ENCODE results near the gene MUC2.

The MUC2 gene

DNA sequence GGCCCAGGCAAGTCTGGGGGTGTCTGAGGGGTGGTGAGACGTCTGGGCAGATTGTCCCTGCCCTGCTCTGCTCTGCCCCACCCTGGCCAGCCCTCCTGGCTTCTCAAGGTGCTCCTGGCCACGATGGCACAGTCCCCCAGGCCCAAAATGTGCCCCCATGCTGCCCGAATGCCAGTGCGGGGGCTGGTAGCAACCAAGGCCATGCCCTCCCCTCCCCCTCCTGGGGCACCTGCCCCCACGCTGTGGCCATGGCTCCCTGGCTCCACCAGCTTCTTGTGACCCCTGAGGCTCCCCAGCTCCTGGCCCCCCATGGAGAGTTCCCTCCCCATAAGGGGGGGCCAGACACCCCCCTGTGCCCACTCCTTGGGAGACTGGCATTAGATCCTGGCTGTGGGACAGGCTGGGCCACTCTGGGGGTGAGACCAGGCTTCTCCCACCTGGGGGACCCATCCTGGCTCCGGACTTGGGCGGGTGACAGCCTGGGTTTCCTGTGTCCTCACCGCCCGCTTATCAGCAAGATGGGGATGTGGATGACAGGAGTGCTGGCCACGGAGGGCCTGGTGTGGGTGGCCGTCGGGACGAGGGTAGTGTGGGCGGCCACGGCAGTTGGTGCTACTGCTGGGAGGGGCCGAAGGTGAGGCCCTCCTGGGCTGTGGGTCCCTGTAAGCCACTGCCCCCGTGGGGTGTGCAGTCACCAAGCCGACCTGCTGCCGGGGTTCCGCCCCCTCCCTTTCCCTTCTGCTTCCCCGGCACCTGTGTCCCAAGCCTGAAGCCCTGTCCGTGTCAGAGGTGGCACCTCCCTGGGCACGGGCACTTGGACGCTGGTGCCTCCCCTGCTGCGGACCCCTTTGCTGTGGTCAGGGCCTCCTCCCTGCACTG is 22.3 kb upstream of the MUC2 start:
- DNase-seq = no peak

DNA sequence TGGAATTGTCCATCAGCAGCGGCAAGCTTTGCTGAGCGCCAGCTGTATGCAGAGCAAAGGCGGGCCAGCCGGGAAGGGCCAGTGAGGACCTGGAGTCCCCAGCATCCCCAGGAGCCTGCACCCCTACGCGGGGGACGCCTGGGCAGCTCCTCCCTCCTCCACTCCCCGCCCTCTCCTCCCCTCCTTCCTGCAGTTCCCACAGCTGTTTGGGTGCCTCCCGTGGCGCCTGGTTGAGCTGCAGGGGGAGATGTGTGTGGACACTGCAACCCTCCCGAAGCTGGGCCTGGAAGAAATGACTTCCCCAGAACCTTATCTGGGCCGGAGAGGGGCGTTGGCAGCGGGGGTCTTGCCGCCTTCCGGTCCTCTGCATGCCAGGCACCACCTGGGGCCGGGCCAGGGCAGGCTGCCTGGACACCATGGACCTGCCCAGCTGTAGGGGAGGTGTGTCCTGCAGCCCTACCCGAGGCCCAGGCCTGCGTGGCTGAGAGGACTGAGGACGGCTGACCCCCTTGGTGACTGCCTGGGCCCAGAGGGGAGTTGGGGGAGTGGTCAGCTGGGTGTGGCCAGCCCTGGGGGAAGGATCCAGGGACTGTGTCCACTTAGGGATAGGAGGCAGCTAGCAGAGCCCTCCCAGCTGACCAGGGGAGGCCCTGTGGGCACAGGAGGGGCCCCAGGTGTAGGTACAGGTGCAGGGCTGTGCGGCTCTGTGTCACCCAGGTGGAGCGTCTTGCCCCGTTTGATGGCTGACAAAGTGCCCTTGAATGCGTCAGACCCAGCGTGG is 21.4 kb upstream of the MUC2 start:
- no peak for DNase-seq

GRCh38 chr11:1054143-1055108 is 20.2 kb upstream of the MUC2 start:
- DNase-seq = no peak

- no peak for DNase-seq
These were observed 19.5 kb upstream of the MUC2 start for GRCh38 chr11:1055109-1055703.

GRCh38 chr11:1055990-1056771 is 18.5 kb upstream of the MUC2 start:
- no peak for DNase-seq

DNA sequence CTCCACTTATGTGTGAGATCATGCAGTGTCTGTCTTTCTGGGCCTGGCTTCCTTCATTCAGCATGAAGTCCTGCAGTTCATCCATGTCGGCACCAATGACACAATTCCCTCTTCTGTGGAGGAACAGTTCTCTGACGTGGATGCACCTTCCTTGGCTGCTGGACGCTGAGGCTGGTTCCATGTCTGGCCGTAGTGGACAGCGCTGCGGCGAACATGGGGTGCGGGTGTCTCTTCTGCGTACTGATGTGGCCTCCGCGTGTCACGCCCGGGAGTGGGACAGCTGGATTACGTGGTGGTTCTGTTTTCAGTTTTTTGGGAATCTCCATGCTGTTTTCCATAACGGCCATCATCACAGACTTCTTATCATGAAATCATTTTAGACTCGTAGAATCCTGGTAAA is 16.9 kb upstream of the MUC2 start:
- no peak for DNase-seq

DNA sequence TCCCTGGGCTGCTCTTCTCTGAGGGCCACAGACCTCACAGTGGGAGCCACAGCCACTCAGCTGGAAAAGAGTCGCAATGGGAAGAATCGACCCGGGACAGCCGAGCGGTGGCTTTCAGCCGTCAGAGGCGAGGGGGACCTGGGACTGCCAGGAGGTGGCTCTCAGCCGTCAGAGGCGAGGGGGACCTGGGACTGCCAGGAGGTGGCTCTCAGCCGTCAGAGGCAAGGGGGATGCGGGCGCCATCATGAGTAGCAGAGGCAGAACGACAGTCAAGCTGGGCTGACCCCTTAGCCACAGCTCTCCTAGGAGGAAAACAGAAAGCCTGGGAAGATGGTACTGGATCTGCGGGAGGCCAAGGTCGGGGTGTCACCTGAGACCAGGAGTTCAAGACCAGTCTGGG is 14.9 kb upstream of the MUC2 start:
- DNase-seq = no peak

GRCh38 chr11:1060410-1060809 is 14.3 kb upstream of the MUC2 start:
- DNase-seq = no peak

DNA sequence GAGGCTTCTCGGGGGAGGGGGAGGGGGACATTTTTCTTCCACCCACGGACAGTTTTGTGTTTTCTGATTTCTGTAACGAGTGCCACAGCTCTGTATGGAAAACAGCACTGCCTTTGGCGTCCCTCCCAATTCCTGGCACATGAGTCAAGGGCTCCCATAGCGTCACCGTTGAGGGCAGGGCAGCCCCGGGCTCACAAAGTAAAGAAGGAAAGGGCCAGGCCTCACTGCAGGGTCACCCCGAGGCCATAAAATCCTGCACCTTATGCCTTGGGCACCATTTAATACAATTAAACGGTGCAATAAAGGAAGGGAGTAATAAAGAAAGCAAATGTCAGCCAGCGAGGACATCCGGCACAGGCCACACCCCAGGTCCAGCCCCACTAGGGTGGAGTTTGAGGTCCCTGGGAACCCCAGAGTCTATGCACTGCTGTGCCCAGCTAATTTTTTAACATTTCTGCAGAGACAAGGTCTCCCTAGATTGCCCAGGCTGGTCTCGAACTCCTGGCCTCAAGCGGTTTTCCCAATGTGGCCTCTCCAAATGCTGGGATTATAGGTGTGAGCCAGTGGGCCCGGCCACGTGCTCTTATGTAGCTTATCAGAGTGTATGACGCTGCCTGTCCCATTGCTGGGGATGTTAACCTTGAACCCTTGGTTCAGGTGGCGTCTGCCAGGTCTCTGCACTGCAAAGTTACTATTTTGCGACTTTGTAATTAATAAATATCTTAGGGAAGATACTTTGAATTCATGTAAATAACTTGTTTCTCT is 13.6 kb upstream of the MUC2 start:
- no peak for DNase-seq

- DNase-seq = no peak
These were observed 12.4 kb upstream of the MUC2 start for GRCh38 chr11:1062075-1062820.

- no peak for DNase-seq
These were observed 10.5 kb upstream of the MUC2 start for GRCh38 chr11:1064167-1064566.

- DNase-seq = no peak
These were observed 6.7 kb upstream of the MUC2 start for GRCh38 chr11:1067812-1068496.

DNA sequence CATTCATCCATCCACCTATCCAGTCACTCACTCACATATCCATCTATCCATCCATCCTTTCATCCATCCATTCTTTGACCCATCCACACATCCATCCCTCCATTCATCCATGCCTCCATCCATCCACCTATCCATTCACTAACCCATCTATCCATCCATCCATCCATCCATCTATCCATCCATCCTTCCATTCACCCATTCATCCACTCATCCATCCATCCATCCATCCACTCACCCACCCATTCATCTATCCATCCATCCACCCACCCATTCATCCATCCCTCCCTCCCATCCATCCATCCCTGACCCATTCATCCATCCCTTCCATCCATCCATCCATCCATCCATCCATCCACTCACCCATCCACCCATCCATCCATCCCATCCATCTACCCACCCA is 4.9 kb upstream of the MUC2 start:
- DNase-seq = no peak

DNA sequence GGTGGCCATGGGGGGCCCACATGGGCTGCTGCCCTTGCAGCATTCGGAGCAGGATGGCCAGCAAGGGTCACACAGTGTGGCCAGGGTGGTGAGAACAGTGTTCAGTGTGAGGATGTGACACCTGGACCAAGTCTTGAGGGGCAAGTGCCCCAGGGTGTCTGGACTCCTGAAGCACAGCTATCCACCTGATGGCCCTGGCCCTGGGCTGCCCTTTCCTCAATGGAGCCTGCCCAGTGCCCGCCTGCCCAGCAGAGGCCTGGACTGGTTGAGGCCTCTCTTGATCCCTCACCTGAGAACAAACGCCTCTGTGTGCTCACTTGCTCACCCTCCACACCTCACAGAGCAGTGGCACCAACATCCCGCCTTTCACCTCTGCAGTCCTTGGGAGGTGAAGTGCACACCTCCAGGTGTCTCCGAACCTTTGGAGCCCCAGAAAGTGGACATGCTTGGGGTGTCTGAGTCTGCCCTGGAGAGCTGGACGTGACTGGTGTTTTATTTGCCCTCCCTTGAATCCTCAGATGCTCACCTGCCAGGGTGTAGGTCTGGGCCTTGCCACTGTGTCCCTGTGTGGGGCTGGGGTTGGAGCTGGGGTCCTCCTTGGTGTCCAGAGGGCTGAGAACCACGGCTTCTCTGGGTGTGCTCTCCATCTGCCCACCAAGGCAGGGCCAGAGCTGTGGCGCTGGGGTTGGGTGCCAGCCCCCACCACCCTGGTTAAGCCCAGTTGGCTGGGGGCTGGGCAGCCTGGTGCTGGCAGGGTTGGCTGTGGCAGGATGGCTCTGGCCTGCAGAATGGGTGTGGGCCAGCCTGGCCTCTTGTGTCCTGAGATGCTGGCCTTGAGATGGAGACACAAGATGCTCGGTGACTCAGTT is 3.8 kb upstream of the MUC2 start:
- DNase-seq = no peak

GRCh38 chr11:1071571-1072115 is 3.0 kb upstream of the MUC2 start:
- DNase-seq = no peak

GRCh38 chr11:1072116-1072820 is 2.4 kb upstream of the MUC2 start:
- DNase-seq = no peak

- DNase-seq = no peak
These were observed 1.8 kb upstream of the MUC2 start for GRCh38 chr11:1072821-1073231.
